Measurements from ENCODE around the gene HSPD1. TPM values are rescaled to one million over a fixed set of nuclear protein-coding genes. Genes with fewer than 3 reads are reported as not detected.
"Not testable (repeated sequence)": the region's sequence is repeated elsewhere in the genome, so short reads cannot be mapped to it uniquely, and the experiment has no call there.

Gene HSPD1
- total and polyA plus RNA-seq, 7 donors = 167 to 468 (median 205) TPM

DNA sequence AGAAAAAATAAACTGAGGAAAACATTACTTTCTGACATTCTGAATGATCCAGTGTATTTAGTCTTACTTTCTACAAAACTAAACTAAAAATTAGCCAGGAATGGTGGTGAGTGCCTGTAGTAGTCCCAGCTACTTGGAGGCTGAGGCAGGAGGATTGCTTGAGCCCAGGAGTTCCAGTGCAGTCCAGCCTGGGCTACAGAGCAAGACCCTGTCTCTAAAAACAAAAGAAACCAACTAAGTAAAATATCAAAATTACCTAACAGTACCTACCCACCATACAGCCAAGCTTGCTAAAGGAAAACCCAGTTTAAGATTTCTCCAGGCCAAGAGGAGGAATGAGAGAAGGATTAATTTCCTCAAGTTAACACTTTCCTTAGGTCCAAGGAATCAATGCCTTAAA, 2.9 kb downstream of the HSPD1 start:
- DNase-seq = no peak
- intact Hi-C loops (cut with DNase I) = loop anchor here in 1 of 2 donors (10.0 kb wide), 1 partner anchor 278 kb away; no protein-coding TSS in a partner anchor
- no peaks in the 10 kb centered on the region for H3K9me3 ChIP-seq
- H3K27me3 ChIP-seq (ENCODE audit: insufficient read depth in 3 of 3, low read length in 2 of 3) = no peaks in the 10 kb centered on the region
- no peak for ATAC-seq
- TF ChIP-seq, protein P1, sequence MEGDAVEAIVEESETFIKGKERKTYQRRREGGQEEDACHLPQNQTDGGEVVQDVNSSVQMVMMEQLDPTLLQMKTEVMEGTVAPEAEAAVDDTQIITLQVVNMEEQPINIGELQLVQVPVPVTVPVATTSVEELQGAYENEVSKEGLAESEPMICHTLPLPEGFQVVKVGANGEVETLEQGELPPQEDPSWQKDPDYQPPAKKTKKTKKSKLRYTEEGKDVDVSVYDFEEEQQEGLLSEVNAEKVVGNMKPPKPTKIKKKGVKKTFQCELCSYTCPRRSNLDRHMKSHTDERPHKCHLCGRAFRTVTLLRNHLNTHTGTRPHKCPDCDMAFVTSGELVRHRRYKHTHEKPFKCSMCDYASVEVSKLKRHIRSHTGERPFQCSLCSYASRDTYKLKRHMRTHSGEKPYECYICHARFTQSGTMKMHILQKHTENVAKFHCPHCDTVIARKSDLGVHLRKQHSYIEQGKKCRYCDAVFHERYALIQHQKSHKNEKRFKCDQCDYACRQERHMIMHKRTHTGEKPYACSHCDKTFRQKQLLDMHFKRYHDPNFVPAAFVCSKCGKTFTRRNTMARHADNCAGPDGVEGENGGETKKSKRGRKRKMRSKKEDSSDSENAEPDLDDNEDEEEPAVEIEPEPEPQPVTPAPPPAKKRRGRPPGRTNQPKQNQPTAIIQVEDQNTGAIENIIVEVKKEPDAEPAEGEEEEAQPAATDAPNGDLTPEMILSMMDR (IDR thresholded peaks at IDR 0.05) = no peak
- H3K4me3 ChIP-seq = peak overlapping the region; percentile 3
- no peak overlapping the region for H3K27ac ChIP-seq
- peaks cover 9 to 74% of the 10 kb centered on the region in 2 donors for H3K36me3 ChIP-seq (ENCODE audit: insufficient read depth in 1 of 2, low read depth in 1 of 2)
- peaks cover 41% of the 10 kb centered on the region for H3K4me1 ChIP-seq

DNA sequence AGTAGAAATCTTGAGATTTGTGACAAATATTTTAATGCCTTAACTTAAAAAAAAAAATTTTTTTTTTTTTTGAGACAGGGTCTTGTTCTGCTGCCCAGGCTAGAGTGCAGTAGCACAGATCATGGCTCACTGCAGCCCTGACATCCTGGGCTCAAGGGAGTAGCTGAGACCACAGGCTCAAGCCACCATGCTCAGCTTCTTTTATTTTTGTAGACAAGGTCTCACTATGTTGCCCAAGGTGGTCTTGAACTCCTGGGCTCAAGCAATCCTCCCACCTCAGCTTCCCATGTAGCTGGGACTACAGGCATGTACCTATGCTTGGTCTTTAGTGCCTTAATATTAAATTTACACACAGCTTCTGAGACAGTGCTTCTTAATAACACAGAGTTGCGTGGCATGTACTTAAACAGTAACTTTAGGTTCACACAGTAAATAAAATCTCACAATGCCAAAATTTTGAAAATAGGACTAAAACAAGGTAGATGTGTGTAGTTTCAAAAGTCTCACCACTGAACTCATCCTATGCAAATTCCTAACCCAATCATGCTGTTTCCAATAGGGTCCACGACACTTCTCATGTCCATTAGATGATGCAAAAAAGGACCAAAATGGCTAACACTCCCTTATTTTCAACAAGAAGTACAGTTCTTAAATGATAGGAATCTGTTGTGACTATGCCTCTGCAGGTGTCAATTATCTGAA, 4.1 kb downstream of the HSPD1 start:
- H3K9me3 ChIP-seq = no peaks in the 10 kb centered on the region
- 87 to 95% (median 94%) methylated on average over 2 of the region's 2 CpGs for WGBS, 3 donors
- H3K36me3 ChIP-seq (ENCODE audit: insufficient read depth in 1 of 2, low read depth in 1 of 2) = peaks cover 9 to 80% of the 10 kb centered on the region in 2 donors
- H3K4me1 ChIP-seq = peaks cover 35% of the 10 kb centered on the region
- intact Hi-C loops (cut with DNase I) = loop anchor here in 1 of 2 donors (10.0 kb wide), 1 partner anchor 279 kb away; no protein-coding TSS in a partner anchor
- no peaks in the 10 kb centered on the region for H3K27me3 ChIP-seq (ENCODE audit: insufficient read depth in 3 of 3, low read length in 2 of 3)
- TF ChIP-seq, protein P1 (IDR thresholded peaks at IDR 0.05) = no peak
- no peak for DNase-seq
- ATAC-seq = no peak
- no peak overlapping the region for H3K27ac ChIP-seq
- H3K4me3 ChIP-seq = no peak overlapping the region

GRCh38 chr2:197487385-197487784, 12.3 kb downstream of the HSPD1 start:
- WGBS, 3 donors = 77 to 82% (median 79%) methylated on average over 4 of the region's 4 CpGs
- intact Hi-C loops (cut with DNase I) = no loop called here

GRCh38 chr2:197486175-197486574, 13.5 kb downstream of the HSPD1 start:
- DNase-seq (no peak), ATAC-seq (no peak)
- intact Hi-C loops (cut with DNase I) = no loop called here
- Histone ChIP-seq H3K4me3 (no peak overlapping the region), H3K4me1 (no peaks in the 10 kb centered on the region), H3K36me3 (ENCODE audit: insufficient read depth in 1 of 2, low read depth in 1 of 2) (peaks cover 12 to 70% of the 10 kb centered on the region in 2 donors), H3K27ac (no peak overlapping the region), H3K27me3 (ENCODE audit: insufficient read depth in 3 of 3, low read length in 2 of 3) (no peaks in the 10 kb centered on the region), H3K9me3 (peaks cover 10% of the 10 kb centered on the region)
- WGBS, 3 donors = 84 to 92% (median 88%) methylated on average over 2 of the region's 2 CpGs
- TF ChIP-seq, protein P1 (IDR thresholded peaks at IDR 0.05) = no peak

More at GRCh38 chr2:197487385-197487784, 12.3 kb downstream of the HSPD1 start:
- Histone ChIP-seq H3K27ac (no peak overlapping the region), H3K27me3 (ENCODE audit: insufficient read depth in 3 of 3, low read length in 2 of 3) (no peaks in the 10 kb centered on the region), H3K4me3 (no peak overlapping the region), H3K4me1 (no peaks in the 10 kb centered on the region), H3K36me3 (ENCODE audit: insufficient read depth in 1 of 2, low read depth in 1 of 2) (peaks cover 14 to 78% of the 10 kb centered on the region in 2 donors), H3K9me3 (peaks cover 10% of the 10 kb centered on the region)
- no peak for DNase-seq
- TF ChIP-seq, protein P1 (IDR thresholded peaks at IDR 0.05) = no peak
- ATAC-seq = no peak

- peak in 1 of 4 donors; percentile 6 for ATAC-seq
- H3K9me3 ChIP-seq; DNase-seq; H3K4me3 ChIP-seq; intact Hi-C loops (cut with DNase I); H3K27ac ChIP-seq; H3K27me3 ChIP-seq (ENCODE audit: insufficient read depth in 3 of 3, low read length in 2 of 3); H3K4me1 ChIP-seq: not testable (repeated sequence)
- H3K36me3 ChIP-seq (ENCODE audit: insufficient read depth in 1 of 2, low read depth in 1 of 2) = peaks cover 13 to 56% of the 10 kb centered on the region in 2 donors
- WGBS, 3 donors = 95 to 100% (median 97%) methylated on average over 3 of the region's 3 CpGs
These were observed 15.4 kb downstream of the HSPD1 start for GRCh38 chr2:197484248-197484647.
